ENCODE results near the gene SRSF2. TPM values are rescaled to one million over a fixed set of nuclear protein-coding genes. Genes with fewer than 3 reads are reported as not detected.

The SRSF2 gene
- total and polyA plus RNA-seq, 9 of the 15 experiments (the other 6 are each of a cell fraction or from before 2014, with no cell fraction given), result 161 to 583 (median 393) TPM

DNA sequence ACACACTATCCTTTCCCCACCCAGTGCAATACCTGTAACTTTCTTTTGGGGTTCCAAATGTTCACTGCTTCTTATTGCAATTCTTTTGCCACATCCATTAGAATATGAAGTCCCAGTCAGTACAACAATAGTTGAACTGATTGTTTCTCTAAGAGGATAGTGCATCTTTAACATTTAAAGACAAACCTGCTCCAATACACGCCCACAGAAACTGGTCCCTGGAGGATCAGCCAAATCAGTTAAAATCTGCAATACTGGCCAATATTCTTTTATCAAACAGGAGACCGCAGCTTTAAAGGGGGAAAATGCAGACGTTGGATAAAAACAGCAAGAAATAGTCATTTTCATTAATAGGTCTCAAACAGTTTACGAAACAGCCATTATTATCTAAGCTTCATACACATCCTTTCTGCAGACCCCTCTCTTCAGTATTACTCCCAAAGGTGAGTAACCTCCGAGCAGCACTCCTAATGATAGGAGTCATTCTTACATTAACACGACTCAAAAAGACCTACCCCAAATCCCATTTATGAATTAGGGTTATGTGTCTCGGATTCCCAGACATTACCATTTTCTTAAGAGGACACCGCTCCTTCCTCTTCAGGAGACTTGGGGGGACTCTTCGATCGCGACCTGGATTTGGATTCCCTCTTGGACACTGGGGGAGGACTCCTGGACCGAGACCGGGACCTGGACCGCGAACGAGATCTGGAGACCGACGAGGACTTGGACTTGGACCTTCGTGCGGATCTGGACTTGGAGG lies 1.4 kb downstream of the SRSF2 start (continued):
- TF ChIP-seq GATAD2A (IDR thresholded peaks at IDR 0.05), result no peak
- no peak for TF ChIP-seq HEY1 (CRISPR knock-in tag; IDR thresholded peaks at IDR 0.05; ENCODE audit: borderline replicate concordance)
- no peak for TF ChIP-seq PCBP2 (IDR thresholded peaks at IDR 0.05; ENCODE audit: low read depth, low read length, poor library complexity, severe bottlenecking)
- peak; percentile 20 for TF ChIP-seq SMAD1 (IDR thresholded peaks at IDR 0.05; ENCODE audit: low read depth, low read length, partially characterized antibody)
- TF ChIP-seq SMARCE1 (IDR thresholded peaks at IDR 0.05), result 0 out of 2 replicates have a peak, but pooled peaks have one; percentile 17
- TF ChIP-seq NBN (IDR thresholded peaks at IDR 0.05; ENCODE audit: low read depth), result 0 out of 2 replicates have a peak, but pooled peaks have one; percentile 26
- TF ChIP-seq PTRF (tag; IDR thresholded peaks at IDR 0.05), result 0 out of 2 replicates have a peak, but pooled peaks have one; percentile 26
- TF ChIP-seq, protein P1, sequence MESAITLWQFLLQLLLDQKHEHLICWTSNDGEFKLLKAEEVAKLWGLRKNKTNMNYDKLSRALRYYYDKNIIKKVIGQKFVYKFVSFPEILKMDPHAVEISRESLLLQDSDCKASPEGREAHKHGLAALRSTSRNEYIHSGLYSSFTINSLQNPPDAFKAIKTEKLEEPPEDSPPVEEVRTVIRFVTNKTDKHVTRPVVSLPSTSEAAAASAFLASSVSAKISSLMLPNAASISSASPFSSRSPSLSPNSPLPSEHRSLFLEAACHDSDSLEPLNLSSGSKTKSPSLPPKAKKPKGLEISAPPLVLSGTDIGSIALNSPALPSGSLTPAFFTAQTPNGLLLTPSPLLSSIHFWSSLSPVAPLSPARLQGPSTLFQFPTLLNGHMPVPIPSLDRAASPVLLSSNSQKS (CRISPR knock-in tag; IDR thresholded peaks at IDR 0.05), result no peak
- 0 out of 4 replicates have a peak, but pooled peaks of 1 of the 2 experiments have one; percentile 52 for TF ChIP-seq BCLAF1 (IDR thresholded peaks at IDR 0.05; ENCODE audit: borderline replicate concordance in 1 of 2, control insufficient read depth in 1 of 2, low read depth in 2 of 2, low read length in 1 of 2)
- no peak for TF ChIP-seq GABPB1 (CRISPR knock-in tag; IDR thresholded peaks at IDR 0.05)
- TF ChIP-seq, protein P2, sequence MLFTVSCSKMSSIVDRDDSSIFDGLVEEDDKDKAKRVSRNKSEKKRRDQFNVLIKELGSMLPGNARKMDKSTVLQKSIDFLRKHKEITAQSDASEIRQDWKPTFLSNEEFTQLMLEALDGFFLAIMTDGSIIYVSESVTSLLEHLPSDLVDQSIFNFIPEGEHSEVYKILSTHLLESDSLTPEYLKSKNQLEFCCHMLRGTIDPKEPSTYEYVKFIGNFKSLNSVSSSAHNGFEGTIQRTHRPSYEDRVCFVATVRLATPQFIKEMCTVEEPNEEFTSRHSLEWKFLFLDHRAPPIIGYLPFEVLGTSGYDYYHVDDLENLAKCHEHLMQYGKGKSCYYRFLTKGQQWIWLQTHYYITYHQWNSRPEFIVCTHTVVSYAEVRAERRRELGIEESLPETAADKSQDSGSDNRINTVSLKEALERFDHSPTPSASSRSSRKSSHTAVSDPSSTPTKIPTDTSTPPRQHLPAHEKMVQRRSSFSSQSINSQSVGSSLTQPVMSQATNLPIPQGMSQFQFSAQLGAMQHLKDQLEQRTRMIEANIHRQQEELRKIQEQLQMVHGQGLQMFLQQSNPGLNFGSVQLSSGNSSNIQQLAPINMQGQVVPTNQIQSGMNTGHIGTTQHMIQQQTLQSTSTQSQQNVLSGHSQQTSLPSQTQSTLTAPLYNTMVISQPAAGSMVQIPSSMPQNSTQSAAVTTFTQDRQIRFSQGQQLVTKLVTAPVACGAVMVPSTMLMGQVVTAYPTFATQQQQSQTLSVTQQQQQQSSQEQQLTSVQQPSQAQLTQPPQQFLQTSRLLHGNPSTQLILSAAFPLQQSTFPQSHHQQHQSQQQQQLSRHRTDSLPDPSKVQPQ (CRISPR knock-in tag; IDR thresholded peaks at IDR 0.05; ENCODE audit: borderline replicate concordance), result no peak
- no peak for TF ChIP-seq MTA1 (IDR thresholded peaks at IDR 0.05; ENCODE audit: borderline replicate concordance)
- no peak for TF ChIP-seq RERE (CRISPR knock-in tag; IDR thresholded peaks at IDR 0.05; ENCODE audit: borderline replicate concordance)

Data from K562 (cell line).